Heart left ventricle (tissue), 16 donors: ENCODE measurements around the gene BROX. TPM values are rescaled to one million over a fixed set of nuclear protein-coding genes. Genes with fewer than 3 reads are reported as not detected.

Experiments
- ATAC-seq, 4 donors: fragments of 200-7000 bp; cut with Tn5 transposase; one replicate each; pipeline ENCODE4 v1.9.1; 2020 to 2022; ENCODE audit warnings: moderate library complexity in 4 of 4, mild to moderate bottlenecking in 3 of 4, moderate number of reproducible peaks in 1 of 4
- DNase-seq, 5 donors: peaks; one replicate each; pipeline ENCODE4 v3.0.0-alpha.2; 2020
- H3K27ac ChIP-seq, 12 donors: fragments of 200-600 bp; sonication (generic) in 4 of 12; one replicate each; pipeline versions ENCODE4 v1.5.0 to v1.8.0; 2016 to 2022; ENCODE audit warnings: mild to moderate bottlenecking in 2 of 12
- H3K27me3 ChIP-seq, 9 donors: fragments of 200-600 bp; sonication (generic) in 2 of 9; one replicate each; pipeline versions ENCODE4 v1.5.1 to v1.8.0; 2016 to 2022; ENCODE audit warnings: mild to moderate bottlenecking in 3 of 9
- H3K36me3 ChIP-seq, 9 donors: fragments of 200-600 bp; sonication (generic) in 2 of 9; one replicate each; pipeline versions ENCODE4 v1.5.0 to v1.8.0; 2018 to 2022; ENCODE audit warnings: mild to moderate bottlenecking in 2 of 9
- H3K4me1 ChIP-seq, 12 donors: fragments of 200-600 bp; sonication (generic) in 4 of 12; one replicate each; pipeline versions ENCODE4 v1.5.0 to v1.8.0; 2016 to 2022; ENCODE audit warnings: mild to moderate bottlenecking in 3 of 12
- H3K4me3 ChIP-seq, 12 donors: fragments of 200-600 bp; sonication (generic) in 4 of 12; one replicate each; pipeline versions ENCODE4 v1.5.0 to v1.8.0; 2017 to 2022; ENCODE audit warnings: mild to moderate bottlenecking in 9 of 12, moderate library complexity in 4 of 12
- H3K9me3 ChIP-seq, 12 donors: fragments of 200-600 bp; sonication (generic) in 4 of 12; one replicate each; pipeline versions ENCODE4 v1.5.0 to v1.8.0; 2016 to 2022; ENCODE audit warnings: mild to moderate bottlenecking in 1 of 12
- POLR2A ChIP-seq, 2 donors: fragments of 450-650 bp; IDR thresholded peaks; one replicate each; pipeline ENCODE4 v1.6.1; 2017; ENCODE audit warnings: antibody characterized with exemption in 2 of 2, mild to moderate bottlenecking in 2 of 2, moderate library complexity in 2 of 2
- WGBS, 4 donors: extraction: QIAGEN DNeasy Blood & Tissue Kit in 2 of 4; methylation state at CpG; one replicate each; pipeline versions ENCODE4 v1.1.5 to v1.1.7; 2013 to 2018; 5-methylcytosine and 5-hydroxymethylcytosine counted together
- intact Hi-C, 10 donors: fragments of 100-400 bp; cut with DNase I; formaldehyde crosslinking; loops; one replicate each; pipeline versions ENCODE4 v1.11.1 to v1.14.2; 2022
- polyA plus RNA-seq, 2 donors: library from polyadenylated mRNA; stranded (reverse); fragments of 200-250 nt; gene quantifications; one replicate each; pipeline ENCODE4 v1.2.3, GENCODE V29; 2013
- total RNA-seq, 9 donors: library from RNA; depleted of rRNA in 2 of 9; stranded (reverse); fragments of >200 nt in 2 of 9; fragmentation: NEBNext Ultra II Directional in 3 of 9; extraction: Animal tissue kit (Norgen Biotek cat#: 25700) in 3 of 9; gene quantifications; one replicate each; pipeline versions ENCODE4 v1.1.0 to v1.2.4, GENCODE V29; 2016 to 2023
- TF ChIP-seq, protein P1 (sequence below), 12 donors: fragments of 200-600 bp; sonication (generic) in 4 of 12; IDR thresholded peaks; one replicate each; pipeline versions ENCODE4 v1.5.0 to v1.8.0; 2018 to 2022; ENCODE audit warnings: antibody characterized with exemption in 12 of 12, mild to moderate bottlenecking in 5 of 12
- donor health status: ischemic (EF 13 %, LVEDD 7.1; RV severe dilation, severe dysfunction).
- donor health status: healthy with polysubstance abuse.
- donor health status: DM: no; HTN: yes; CAD: no.
- donor health status: DM: no; HTN: no; CAD: no.
- donor health status: ischemic (EF 25% LVEDD 6.9; RV normal size, moderate dysfunction).
- donor health status: ischemic (EF 25% LVEDD 5.7; RV mildly dilated, moderate dysfunction).
- donor health status: healthy.
- donor health status: DM: yes; HTN: yes; CAD: no.
- donor health status: ischemic (EF 35%, LVEDD 5.7; RV mildly dilated, moderate dysfunction).
- donor health status: nonischemic (EF 11% LVEDD 7.7; RV severe dilation, severe dysfunction).
- donor health status: DM: yes; HTN: yes; CAD: no.
- donor health status: PGD.
- donor health status: ischemic (EF 29% LVEDD 5.4; RV normal size, mild dysfunction).
- donor health status: nonischemic (EF 23%, LVEDD 6.1; RV moderate dilation, normal function).

BROX gene
- total and polyA plus RNA-seq, 11 donors = 10.1 to 51.1 (median 33.0) TPM

GRCh38 chr1:222728746-222729145, 16.4 kb downstream of the BROX start:
- H3K4me1 ChIP-seq = peaks cover 0 to 8% (median 0%) of the 10 kb centered on the region in 12 donors
- H3K4me3 ChIP-seq = no peak overlapping the region
- intact Hi-C loops = no loop called here
- ATAC-seq (no peak), DNase-seq (no peak)
- TF ChIP-seq, protein P1, sequence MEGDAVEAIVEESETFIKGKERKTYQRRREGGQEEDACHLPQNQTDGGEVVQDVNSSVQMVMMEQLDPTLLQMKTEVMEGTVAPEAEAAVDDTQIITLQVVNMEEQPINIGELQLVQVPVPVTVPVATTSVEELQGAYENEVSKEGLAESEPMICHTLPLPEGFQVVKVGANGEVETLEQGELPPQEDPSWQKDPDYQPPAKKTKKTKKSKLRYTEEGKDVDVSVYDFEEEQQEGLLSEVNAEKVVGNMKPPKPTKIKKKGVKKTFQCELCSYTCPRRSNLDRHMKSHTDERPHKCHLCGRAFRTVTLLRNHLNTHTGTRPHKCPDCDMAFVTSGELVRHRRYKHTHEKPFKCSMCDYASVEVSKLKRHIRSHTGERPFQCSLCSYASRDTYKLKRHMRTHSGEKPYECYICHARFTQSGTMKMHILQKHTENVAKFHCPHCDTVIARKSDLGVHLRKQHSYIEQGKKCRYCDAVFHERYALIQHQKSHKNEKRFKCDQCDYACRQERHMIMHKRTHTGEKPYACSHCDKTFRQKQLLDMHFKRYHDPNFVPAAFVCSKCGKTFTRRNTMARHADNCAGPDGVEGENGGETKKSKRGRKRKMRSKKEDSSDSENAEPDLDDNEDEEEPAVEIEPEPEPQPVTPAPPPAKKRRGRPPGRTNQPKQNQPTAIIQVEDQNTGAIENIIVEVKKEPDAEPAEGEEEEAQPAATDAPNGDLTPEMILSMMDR (IDR thresholded peaks at IDR 0.05) = no peak
- TF ChIP-seq POLR2A (IDR thresholded peaks at IDR 0.05) = no peak
- H3K9me3 ChIP-seq = no peaks in the 10 kb centered on the region
- no peaks in the 10 kb centered on the region for H3K27me3 ChIP-seq
- WGBS, 4 donors = 92 to 100% (median 92%) methylated on average over 1 of the region's 1 CpG
- H3K36me3 ChIP-seq = peaks cover 0 to 100% (median 100%) of the 10 kb centered on the region in 9 donors
- no peak overlapping the region for H3K27ac ChIP-seq

DNA sequence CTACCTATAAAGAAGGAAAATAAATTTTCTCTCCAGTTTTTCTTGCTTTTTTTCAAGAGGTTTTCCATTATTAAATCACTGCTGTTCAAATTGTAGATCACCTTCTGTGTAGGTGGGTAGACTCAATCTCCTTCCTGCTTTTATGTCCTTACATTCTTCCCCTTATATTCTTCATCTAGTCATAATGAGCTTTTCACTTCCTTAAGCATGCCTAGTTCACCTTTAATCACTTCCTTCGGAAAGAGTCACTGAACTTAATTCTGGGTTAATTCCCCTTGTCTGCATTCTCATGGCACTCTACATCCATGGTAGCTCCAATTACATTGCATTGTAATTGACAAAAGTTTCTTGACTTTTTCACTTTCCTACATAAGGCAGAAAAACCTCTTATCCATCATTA, 18.5 kb downstream of the BROX start:
- ATAC-seq = no peak
- Histone ChIP-seq H3K27ac (no peak overlapping the region), H3K4me3 (no peak overlapping the region), H3K9me3 (no peaks in the 10 kb centered on the region), H3K27me3 (no peaks in the 10 kb centered on the region), H3K36me3 (peaks cover 0 to 100% (median 100%) of the 10 kb centered on the region in 9 donors), H3K4me1 (peaks cover 0 to 8% (median 0%) of the 10 kb centered on the region in 12 donors)
- WGBS, 4 donors = 74 to 89% (median 83%) methylated on average over 1 of the region's 1 CpG
- TF ChIP-seq, protein P1 (IDR thresholded peaks at IDR 0.05) = no peak
- intact Hi-C loops = loop anchor here in 2 of 10 donors (10.0 kb wide), 1 partner anchor 954 kb away; no protein-coding TSS in a partner anchor
- no peak for DNase-seq

GRCh38 chr1:222732216-222733159, 20.1 kb downstream of the BROX start:
- TF ChIP-seq, protein P1 (IDR thresholded peaks at IDR 0.05) = no peak
- TF ChIP-seq POLR2A (IDR thresholded peaks at IDR 0.05) = no peak
- Histone ChIP-seq H3K27ac (no peak overlapping the region), H3K27me3 (no peaks in the 10 kb centered on the region), H3K9me3 (no peaks in the 10 kb centered on the region), H3K4me3 (no peak overlapping the region), H3K4me1 (peaks cover 0 to 8% (median 0%) of the 10 kb centered on the region in 12 donors), H3K36me3 (peaks cover 0 to 100% (median 88%) of the 10 kb centered on the region in 9 donors)
- WGBS, 4 donors = 90 to 94% (median 93%) methylated on average over 3 of the region's 3 CpGs
- DNase-seq (no peak), ATAC-seq (no peak)
- intact Hi-C loops = loop anchor here in 2 of 10 donors (10.0 kb wide), 1 partner anchor 952 kb away; no protein-coding TSS in a partner anchor

DNA sequence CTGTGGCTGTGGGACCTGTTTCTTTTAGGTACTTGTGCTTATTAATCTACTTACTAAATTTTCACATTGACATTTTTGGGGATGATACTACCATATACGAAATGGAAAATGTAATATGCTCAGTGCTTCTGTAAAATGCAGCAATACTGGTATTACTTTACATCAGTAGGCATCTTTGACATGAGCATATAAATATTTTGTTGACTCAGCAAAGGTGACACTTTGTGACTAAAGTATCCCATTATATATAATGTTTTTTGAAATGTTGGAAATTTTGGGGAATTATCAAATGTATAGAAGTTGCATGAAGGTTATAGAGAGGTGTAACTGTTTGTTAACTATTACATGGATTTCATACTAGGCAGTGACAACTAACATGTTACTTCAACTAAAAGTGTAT, 22.4 kb downstream of the BROX start:
- peaks cover 0 to 77% (median 66%) of the 10 kb centered on the region in 9 donors for H3K36me3 ChIP-seq
- no peaks in the 10 kb centered on the region for H3K27me3 ChIP-seq
- no peak for ATAC-seq
- no peaks in the 10 kb centered on the region for H3K9me3 ChIP-seq
- no peak for TF ChIP-seq POLR2A (IDR thresholded peaks at IDR 0.05)
- TF ChIP-seq, protein P1 (IDR thresholded peaks at IDR 0.05) = no peak
- no peak overlapping the region for H3K27ac ChIP-seq
- no peak for DNase-seq
- H3K4me3 ChIP-seq = no peak overlapping the region
- WGBS, 4 donors = 73 to 93% (median 84%) methylated on average over 1 of the region's 1 CpG
- intact Hi-C loops = loop anchor here in 6 of 10 donors (1.0 to 10.0 kb wide), 4 partner anchors 16 to 953 kb away; no protein-coding TSS in a partner anchor
- peaks cover 0 to 8% (median 0%) of the 10 kb centered on the region in 12 donors for H3K4me1 ChIP-seq
